GM21737 (cell line): ENCODE data around the gene DNAJB6.

Experiments
- ATAC-seq: cut with Tn5 transposase; IDR thresholded peaks from one replicate; pipeline ENCODE4 v1.9.1; 2021; ENCODE audit warnings: mild to moderate bottlenecking, moderate library complexity; ENCODE audit not compliant: unreplicated experiment

The DNAJB6 gene

GRCh38 chr7:157462840-157463239 is 126.0 kb downstream of the DNAJB6 start:
- ATAC-seq = no peak

- no peak for ATAC-seq
Measured at GRCh38 chr7:157463245-157463644, 126.4 kb downstream of the DNAJB6 start.

GRCh38 chr7:157464111-157464970 is 127.5 kb downstream of the DNAJB6 start:
- ATAC-seq = no peak

- no peak for ATAC-seq
Measured at GRCh38 chr7:157464971-157465886, 128.4 kb downstream of the DNAJB6 start.

- ATAC-seq = no peak
Measured at GRCh38 chr7:157465891-157466866, 129.4 kb downstream of the DNAJB6 start.

GRCh38 chr7:157466867-157467261 is 130.1 kb downstream of the DNAJB6 start:
- no peak for ATAC-seq
